TTC549 (cell line): Measurements from ENCODE around the gene MYH7.
"Not testable (repeated sequence)": the region's sequence is repeated elsewhere in the genome, so short reads cannot be mapped to it uniquely, and the experiment has no call there.

Experiments used
- FAIRE-seq: peaks from 2 replicates; lab custom pipeline; 2012; peaks lifted over from hg19 to GRCh38; lab: Jason Lieb, UNC

Gene MYH7

DNA sequence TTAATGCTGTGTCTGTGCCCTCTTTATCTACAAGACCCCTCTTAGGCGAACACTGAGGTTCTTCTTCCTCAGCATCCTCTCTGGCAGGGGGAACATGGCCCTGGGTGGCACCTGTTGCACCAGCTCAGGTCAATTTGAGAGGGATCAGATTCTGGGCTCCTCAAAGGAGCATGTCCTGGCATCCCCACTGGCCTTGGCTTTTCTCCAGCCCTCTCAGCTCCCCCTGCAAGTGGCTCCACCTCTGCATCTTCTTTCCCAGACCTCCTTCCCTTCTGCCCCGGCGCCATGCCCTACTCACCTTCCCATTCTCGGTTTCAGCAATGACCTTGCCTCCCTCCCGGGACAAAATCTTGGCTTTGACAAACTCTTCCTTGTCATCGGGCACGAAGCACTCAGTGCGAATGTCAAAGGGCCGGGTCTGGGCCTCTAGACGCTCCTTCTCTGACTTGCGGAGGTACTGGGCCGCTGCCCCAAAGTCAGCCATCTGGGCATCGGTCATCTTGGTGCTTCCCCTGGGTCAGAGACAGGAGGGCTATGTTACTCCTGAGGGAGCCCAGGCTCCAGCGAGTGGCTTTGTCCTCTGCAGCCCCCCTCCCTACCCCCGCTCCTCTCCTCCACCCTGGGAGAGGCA, 28.6 kb downstream of the MYH7 start:
- no peak for FAIRE-seq

DNA sequence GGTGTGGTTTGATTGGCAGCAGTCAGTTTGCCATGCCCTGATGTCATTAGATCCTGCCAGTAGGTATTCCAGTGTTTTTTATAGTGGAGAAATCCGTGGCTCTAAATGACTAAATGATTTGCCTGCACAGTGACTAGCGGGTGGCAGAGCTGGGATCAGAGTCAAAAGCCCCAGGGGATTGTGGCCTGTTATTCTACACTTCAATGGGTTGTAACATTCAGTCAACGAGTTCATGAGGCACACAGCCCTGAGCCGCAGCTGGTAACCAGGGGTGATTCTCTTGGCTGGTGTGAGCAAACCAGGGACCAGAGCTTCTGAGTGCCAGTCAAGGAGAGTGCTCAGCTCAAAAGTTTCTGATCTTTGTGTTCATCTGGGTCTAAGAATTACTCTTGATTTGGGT, 29.2 kb downstream of the MYH7 start:
- FAIRE-seq = no peak

DNA sequence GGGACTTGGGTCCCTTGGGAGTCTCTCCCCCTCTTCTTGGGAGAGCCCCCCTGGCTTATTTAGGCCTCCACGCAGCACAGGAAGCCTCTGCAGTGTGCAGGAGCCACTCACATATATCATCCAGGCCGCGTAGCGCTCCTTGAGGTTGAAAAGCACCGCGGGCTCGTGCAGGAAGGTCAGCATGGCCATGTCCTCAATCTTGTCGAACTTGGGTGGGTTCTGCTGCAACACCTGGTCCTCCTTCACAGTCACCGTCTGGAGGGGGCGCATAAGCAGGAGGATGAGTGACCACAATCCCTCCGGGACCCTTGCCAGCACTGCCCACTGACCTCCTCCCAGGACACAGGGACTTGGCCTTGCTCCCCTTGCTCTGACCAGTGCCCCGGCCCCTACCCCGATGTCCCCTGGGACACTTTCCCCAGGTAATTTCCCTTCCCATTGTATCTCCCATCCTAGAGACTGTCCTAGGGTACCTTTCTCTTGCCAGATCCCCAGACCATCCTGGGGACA, 29.9 kb downstream of the MYH7 start:
- FAIRE-seq = no peak

DNA sequence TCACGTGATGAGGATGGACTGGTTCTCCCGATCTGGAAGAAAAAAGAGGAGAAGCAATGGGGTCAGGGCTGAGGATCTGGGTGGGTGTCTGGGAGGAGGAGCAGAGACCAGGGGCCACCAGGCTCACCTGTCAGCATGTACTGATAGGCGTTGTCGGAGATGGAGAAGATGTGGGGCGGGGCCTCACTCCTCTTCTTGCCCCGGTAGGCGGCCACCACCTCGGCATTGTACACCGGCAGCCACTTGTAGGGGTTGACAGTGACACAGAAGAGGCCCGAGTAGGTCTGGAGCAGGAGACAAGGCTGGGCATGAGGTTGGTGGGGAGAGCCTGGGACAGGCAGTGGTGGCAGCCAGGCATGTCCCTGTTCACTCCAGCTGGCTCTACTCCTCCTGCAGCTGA, 30.4 kb downstream of the MYH7 start:
- FAIRE-seq = no peak

DNA sequence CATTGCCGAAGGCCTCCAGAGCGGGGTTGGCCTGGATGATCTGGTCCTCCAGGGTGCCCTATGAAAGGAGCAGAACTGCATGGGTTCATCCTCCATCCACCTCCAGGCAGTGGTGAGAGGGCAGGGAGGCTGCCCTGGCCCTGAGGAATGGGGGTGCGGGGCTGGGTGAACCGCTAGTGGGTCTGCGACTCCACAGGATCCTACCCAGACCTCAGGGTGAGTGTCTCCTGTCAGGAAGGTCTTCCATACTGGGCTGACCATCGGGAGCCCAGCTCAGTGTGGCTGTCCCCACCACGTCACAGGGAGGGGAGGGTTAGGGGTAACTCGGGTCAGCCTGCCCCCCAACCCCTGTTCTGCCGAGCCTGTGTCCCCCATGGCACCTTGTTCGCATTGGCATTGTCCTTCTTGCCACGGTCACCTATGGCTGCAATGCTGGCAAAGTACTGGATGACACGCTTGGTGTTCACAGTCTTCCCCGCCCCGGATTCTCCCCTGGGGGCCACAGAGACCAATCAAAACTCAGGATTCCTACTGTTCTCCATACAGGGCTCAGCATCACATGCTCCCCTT, 31.0 kb downstream of the MYH7 start:
- no peak for FAIRE-seq

DNA sequence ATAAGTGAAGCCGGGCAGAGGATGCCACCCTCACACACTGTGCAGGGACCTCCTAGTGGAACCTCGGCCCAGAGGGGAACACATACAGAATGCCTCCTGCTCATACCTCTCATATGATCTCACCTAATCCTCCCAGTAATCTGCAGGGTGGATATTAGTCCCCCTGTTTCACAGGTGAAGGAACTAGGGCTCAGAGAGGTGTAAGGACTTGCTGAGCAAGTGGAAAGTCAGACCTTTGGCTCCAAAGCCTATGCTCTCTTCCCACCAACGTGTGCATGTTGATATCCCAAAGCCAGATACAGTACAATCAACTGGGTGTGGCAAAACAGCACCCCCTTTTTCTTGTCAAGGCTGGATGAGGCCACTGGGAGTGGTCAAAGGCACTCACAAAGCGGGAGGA, 31.6 kb downstream of the MYH7 start:
- FAIRE-seq = no peak

DNA sequence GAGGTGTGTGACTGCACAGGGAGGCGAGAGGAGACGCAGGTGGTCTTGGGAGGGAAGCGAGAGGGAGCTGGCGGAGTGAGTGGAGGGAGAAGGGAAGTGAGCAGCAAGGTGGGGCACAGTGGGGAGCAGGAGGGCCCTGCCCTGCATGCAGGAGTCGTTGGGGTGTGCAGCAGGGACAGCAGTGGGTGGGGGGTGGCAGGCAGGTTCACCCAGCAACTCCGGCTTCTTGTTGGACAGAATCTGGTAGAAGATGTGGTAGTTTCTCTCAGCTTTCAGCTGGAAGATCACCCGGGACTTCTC, 32.4 kb downstream of the MYH7 start:
- no peak for FAIRE-seq

DNA sequence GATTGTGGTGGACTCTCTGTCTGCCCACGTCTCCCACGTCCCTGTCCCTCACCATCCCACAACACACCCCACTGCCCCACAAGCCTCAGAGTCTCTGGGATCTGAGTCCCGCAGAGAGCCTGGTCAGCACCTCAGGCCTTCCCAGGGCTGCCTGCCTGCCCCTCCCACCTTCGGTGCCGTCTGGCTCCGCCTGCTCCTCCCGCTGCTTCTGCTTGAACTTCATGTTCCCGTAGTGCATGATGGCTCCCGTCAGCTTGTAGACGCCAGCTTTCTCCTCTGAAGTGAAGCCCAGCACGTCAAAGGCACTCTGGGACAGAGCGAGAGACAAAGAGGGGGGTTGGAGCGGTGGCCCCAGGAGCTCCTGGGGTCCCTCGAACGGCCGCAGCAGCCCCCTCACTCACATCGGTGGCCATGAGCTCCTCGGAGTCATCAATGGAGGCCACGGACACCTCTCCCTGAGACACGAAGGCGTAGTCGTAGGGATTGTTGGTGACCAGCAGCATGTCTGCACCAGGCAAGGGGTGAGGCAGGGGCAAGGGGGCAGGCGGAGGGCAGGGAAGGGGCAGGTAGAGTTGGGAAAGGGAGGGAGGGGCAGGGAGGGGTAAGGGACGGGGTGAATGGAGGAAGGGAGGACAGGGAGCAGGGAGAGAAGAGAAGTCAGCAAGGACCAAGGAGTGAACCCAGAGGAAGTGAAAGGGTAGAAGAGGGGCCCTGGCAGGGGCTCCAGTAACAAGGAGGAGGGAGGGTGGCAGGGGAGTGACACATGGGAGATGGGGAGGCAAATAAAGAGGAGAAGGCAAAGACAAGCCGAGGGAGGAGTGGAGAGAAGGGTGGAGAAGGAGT, 32.9 kb downstream of the MYH7 start:
- FAIRE-seq = no peak

DNA sequence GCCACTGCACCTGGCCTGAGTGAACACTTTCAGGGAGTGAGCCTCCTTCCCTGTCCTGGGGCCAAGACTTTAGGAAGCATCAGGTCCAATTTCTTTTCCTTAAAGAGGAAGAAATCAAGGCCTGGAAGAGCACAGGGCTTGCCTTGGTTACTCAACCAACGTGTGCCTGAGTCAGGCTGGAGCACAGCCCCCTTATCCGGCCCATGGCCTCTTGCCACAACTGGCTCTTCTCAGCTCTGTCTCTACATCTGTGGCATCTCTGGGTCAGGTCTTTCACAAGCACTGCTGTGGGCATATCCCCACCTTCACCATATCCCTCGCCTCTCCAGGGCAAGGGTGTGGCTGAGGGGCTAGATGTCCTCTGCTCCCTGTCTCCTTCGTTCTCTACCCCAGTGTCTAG, 34.2 kb downstream of the MYH7 start:
- FAIRE-seq = no peak

DNA sequence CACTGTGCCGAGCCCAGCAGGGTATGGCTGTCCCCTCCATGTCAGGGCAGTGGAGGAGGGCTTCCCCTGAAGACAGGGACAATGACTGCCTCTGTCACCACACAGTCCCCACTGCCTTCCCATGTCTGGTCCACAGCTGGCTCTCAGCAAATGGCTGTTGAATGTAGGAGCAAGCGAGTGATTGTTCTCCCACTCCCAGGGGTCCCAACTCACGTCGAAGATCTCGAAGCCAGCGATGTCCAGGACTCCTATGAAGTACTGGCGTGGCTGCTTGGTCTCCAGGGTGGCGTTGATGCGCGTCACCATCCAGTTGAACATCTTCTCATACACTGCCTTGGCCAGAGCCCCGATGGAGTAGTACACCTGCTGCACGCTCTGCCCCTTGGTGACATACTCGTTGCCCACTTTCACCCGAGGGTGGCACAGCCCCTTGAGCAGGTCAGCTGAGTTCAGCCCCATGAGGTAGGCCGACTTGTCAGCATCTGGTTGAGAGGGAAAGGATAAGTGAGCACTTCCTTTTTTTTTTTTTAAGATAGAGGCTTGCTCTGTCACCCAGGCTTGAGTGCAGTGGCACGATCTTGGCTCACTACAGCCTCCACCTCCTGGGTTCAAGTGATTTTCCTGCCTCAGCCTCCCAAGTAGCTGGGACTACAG, 34.8 kb downstream of the MYH7 start:
- FAIRE-seq = not testable (repeated sequence)

DNA sequence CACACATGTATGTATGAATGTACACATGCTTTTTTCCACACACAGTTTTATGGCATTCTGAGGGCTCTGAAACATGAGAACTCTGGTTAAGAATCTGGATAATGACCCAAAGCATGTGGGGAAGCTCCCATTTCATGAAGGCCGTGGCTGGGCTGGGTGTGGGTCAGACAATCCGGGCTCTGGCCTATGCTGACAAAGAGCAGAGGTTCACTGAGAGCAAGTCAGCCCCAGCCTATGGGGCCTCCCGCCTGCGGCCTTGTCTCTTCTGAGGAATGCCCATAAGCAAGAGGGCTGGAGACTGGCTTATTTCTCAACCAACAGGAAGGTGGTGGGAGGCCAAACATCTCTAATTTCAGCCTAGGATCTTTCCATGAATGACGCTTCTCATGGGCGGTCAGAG, 35.9 kb downstream of the MYH7 start:
- FAIRE-seq = no peak

DNA sequence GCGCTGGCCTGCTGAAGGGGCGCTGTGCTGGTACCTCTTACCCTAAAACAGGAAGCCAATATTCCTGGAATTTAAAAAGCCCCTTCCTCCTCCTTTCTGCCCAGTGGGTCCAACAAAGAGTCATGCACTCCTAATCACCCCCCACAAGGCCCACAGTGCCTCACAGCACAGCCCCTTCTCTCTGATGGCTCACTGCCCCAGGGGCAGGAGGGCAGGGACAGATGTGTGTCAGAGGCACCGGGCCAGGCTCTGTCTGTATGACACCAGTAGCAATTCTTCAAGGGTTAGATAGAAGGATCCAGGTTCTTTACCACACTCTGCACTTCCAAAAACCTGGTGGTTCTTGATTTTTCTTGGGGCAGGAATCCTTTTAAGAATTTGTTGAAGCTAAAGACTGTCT, 36.3 kb downstream of the MYH7 start:
- no peak for FAIRE-seq

DNA sequence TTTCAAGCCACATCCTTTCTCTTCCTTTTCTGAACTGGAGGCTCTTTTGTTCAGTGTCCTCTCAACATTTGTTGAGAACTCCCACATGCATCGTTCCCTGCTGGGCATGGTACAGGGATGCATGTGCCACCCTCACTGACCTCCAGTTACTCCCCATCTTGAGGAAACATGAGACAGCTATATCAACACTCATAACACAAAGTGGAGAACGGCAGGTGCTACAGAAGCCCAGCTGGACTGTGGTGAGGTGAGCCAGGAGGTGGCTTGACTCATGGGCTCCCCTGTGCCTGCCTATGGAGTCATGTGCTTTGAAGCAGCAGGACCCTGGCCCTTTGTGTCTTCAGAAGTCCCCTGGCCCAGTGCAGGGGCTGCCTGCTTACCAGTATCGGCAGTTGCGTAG, 37.1 kb downstream of the MYH7 start:
- FAIRE-seq = no peak

DNA sequence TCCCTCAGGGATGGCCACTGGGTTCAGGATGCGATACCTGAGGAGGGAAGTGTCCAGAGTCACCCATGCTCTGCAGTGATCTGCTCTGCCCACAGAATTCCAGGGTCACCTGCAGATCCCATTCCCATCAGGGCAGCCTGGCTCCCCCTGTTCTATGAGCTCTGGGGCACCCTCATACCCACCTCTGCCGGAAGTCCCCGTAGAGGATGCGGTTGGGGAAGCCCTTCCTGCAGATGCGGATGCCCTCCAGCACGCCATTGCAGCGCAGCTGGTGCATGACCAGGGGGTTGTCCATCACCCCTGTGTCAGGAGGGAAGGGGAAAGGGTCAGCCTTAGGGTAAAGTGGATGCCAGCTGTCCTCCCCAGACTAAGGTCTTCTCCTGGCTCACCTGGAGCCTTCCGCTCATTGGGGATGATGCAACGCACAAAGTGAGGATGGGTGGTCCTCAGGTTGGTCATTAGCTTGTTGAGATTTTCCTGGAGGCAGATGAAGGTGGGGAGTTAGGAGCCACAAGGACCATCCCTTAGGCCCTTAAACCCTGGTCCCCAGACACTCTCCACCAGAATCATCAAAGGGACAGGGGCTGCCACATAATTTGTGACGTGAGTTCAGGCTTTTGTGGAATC, 38.6 kb downstream of the MYH7 start:
- FAIRE-seq = no peak

DNA sequence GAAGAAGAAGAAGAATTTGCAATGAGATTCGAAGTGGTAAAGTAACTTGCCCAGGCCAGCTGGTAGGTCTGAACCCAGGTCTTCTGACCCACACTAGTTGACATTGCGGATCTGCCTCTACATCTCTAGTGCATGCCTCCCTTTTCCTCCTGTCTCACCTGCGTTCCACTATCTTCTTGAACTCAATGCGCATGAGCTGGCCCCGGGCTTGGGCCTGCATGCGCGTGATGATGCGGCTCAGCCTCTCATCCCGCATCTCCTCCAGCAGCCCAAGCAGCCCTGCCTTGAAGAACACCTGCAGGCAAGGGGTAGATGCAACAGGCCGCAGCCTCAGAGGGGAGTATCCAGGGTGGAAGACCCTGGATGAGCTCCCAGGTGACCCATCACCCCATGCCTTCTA, 39.3 kb downstream of the MYH7 start:
- no peak for FAIRE-seq

DNA sequence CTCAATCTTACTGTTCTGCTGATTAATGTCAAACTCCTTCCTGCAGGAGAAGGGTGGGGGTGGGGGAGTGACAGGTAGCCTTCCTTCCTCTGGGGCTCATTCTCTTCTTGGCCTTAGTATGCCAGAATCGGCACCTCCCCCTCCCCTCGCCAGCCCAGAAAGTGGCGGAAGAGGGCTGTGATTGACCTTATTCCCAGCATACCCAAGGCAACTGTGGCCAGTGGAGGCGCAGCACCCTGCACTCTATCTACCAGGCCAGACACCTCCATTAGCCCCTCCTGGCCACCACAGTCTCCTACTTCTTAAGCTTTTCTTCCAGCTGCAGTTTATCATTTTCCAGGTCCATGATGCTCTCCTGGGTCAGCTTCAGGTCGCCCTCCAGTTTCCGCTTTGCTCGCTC, 42.8 kb downstream of the MYH7 start:
- FAIRE-seq = no peak

DNA sequence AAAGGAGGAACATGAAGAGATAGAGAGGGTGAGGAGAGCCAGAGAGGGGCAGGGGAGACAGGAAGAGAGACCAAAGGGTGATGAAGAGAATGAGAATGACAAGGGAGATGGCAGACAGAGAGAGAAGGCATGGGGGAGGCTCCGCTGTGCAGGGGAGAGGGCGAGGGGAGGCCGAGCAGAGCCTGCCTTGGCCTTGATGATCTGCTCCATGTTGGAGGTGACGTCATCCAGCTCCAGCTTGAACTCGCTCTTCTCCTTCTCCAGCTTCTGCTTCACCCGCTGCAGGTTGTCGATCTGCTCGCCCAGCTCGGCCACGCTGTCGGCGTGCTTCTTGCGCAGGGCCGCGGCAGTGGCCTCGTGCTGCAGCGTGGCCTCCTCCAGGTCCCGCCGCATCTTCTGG, 45.6 kb downstream of the MYH7 start:
- not testable (repeated sequence) for FAIRE-seq

DNA sequence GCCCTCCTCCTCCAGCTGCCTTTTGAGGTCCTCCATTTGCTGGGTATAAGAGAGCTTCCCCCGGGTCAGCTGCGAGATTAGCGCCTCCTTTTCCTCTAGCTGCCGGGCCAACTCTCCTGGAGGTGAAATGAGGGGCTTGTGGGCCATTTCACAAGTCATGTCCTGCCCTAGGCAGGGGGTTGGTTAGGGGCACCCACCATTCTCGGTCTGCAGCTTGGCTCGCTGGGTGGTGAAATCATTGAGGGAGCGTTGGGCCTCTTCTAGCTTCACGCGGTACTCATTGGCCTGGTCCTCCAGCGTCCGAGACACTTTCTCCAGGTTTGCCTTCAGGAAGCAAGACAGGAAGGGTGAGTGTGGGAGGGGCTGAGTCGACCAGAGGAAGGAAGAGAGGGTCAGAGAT, 46.1 kb downstream of the MYH7 start:
- FAIRE-seq = no peak

DNA sequence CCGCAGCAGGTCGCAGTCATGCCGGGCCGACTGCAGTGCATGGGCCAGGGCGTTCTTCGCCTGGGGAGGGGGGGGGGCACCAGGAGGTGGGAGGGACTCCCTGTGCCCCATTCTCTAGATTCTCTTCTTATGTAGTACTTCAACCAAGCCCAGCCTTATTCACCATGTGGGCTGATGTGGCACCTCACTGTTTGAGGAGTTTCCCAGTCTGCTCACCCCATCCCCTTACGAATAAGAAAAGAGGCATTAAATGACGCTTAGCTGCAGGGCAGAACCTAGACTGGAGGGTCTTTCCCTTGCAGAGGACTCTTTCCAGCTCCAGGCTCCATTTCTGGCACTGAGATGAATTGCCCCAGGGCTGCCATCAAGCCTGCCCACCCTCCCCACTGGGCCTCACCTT, 46.5 kb downstream of the MYH7 start:
- no peak for FAIRE-seq

DNA sequence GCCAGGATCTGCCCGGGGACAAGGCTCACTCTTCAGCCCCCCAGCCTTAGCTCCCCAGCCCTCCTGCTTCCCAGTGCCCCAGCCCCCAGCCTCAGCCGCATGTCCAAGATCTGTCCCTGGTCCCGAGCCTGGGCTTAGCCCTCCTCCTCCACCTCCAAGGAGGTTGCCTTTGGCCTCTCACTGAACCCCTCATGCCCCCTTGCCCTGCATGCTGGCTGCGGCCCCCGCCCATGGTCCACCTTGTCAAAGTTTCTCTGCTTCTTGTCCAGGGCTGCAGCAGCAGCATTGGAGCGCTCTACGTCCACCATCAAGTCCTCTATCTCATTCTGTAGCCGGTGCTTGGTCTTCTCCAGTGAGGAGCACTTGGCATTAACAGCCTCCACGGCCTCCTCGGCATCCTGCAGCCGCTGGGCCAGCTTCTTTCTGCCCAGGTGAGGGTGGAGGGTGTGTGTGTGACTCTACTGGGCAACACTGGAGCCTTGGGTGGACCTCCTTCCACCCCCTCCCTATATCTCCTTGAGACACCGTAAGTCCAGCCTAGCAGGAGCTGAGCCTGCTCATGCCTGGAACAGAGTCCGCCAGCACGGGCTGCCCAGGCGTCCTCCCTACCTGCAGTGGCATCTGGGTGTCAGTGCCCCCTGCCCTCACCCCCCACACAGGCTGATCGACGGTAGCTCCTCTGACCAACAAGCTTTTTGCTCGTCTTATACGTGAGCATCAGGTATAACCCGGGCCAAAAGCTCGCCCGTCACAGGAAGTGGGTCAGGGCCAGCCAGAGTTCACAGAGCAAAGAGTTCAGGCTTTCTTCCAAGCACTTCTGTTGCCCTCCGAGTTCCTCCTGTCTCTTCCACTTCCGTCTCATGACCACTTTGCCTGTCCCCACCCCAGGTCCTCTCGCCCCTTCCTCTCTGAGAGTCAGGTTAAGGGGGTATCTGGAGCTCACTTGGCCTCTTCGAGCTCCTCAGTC, 47.3 kb downstream of the MYH7 start:
- FAIRE-seq = no peak

DNA sequence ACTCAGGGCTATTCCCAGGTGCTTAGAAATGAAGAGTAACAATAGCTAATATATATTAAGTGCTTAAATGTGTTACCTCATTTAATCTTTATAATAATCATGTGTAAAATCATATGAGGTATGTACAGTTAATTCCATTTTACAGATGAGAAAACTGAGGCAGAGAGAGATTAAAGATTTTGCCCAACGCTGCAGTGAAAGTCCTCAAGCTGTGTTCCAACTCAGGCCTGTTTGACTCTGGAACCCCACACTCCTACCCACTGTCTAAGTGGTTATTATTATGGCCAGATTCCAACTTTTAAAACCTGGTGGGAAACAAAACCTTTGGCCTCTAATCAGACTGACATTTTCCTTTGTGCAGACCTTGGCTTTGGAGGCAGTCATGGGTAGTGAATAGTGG, 48.5 kb downstream of the MYH7 start:
- FAIRE-seq = no peak

DNA sequence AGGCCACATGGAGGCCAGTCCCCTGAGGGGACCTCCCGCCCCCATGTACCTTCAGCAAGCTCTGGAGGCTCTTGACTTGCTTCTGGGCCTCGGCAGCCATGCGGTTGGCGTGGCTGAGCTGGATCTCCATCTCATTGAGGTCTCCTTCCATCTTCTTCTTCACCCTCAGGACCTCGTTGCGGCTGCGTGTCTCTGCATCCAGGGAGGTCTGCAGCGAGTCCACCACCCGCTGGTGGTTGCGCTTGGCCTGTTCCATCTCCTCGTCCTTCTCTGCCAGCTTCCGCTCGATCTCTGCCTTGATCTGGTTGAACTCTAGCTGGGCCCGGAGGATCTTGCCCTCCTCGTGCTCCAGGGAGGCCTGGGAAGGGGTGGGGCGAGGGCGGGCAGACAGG, 49.2 kb downstream of the MYH7 start:
- FAIRE-seq = not testable (repeated sequence)
